ENCODE data around the gene WHRN. TPM values are rescaled to one million over a fixed set of nuclear protein-coding genes. Genes with fewer than 3 reads are reported as not detected.

Gene WHRN
- total RNA-seq, 1 donor from 2014 or later = 9.1 TPM

DNA sequence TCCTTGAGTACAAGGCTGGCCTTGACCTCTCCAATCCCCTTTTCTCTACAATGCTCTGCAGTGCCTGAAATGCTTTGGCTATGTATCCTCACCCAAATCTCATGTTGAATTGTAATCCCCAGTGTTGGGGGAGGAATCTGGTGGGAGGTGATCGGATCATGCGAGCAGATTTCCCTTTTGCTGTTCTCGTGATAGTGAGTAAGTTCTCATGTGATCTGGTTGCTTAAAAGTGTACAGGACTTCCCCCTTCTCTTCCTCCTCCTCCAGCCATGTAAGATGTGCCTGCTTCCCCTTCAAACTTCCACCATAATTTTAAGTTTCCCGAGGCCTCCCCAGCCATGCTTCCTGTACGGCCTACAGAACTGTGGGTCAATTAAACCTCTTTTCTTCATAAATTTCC is 89.0 kb downstream of the WHRN start:
- no peaks in the 10 kb centered on the region for H3K27me3 ChIP-seq
- intact Hi-C loops (cut with DNase I) = loop anchor here (10.0 kb wide), 1 partner anchor 599 kb away; no protein-coding TSS in a partner anchor
- H3K4me3 ChIP-seq = no peak overlapping the region
- H3K27ac ChIP-seq = no peak overlapping the region
- H3K9me3 ChIP-seq = no peaks in the 10 kb centered on the region
- peaks cover 14% of the 10 kb centered on the region for H3K4me1 ChIP-seq
- no peaks in the 10 kb centered on the region for H3K36me3 ChIP-seq
- no peak for DNase-seq (ENCODE audit: extremely low spot score in 2 of 2)
- no peak for TF ChIP-seq POLR2AphosphoS5 (IDR thresholded peaks at IDR 0.05; ENCODE audit: insufficient read depth in 1 of 2, low read depth in 1 of 2)
- no peak for TF ChIP-seq POLR2A (IDR thresholded peaks at IDR 0.05)
- TF ChIP-seq, protein P1, sequence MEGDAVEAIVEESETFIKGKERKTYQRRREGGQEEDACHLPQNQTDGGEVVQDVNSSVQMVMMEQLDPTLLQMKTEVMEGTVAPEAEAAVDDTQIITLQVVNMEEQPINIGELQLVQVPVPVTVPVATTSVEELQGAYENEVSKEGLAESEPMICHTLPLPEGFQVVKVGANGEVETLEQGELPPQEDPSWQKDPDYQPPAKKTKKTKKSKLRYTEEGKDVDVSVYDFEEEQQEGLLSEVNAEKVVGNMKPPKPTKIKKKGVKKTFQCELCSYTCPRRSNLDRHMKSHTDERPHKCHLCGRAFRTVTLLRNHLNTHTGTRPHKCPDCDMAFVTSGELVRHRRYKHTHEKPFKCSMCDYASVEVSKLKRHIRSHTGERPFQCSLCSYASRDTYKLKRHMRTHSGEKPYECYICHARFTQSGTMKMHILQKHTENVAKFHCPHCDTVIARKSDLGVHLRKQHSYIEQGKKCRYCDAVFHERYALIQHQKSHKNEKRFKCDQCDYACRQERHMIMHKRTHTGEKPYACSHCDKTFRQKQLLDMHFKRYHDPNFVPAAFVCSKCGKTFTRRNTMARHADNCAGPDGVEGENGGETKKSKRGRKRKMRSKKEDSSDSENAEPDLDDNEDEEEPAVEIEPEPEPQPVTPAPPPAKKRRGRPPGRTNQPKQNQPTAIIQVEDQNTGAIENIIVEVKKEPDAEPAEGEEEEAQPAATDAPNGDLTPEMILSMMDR (IDR thresholded peaks at IDR 0.05) = no peak

DNA sequence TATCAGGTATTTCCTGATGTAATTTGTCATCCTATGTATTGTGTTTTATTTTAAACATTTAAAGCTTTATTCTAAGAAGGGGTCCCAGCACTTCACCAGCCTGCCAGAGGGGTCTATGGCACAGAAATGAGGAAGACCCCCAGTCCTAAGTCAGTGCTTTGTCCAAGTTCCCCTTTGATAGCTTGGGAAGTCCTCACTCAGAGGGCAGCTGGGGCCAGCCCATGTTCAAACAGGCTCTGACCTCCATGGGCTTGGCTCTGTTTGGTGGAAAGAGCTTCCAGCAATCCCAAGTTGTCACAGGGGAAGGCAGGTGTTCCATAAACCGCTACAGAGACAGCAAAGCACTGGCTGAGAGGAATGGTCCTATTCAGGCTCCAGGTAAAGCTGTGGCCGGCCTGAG is 90.9 kb downstream of the WHRN start:
- H3K4me1 ChIP-seq = peaks cover 14% of the 10 kb centered on the region
- intact Hi-C loops (cut with DNase I) = loop anchor here (10.0 kb wide), 1 partner anchor 600 kb away; no protein-coding TSS in a partner anchor

DNA sequence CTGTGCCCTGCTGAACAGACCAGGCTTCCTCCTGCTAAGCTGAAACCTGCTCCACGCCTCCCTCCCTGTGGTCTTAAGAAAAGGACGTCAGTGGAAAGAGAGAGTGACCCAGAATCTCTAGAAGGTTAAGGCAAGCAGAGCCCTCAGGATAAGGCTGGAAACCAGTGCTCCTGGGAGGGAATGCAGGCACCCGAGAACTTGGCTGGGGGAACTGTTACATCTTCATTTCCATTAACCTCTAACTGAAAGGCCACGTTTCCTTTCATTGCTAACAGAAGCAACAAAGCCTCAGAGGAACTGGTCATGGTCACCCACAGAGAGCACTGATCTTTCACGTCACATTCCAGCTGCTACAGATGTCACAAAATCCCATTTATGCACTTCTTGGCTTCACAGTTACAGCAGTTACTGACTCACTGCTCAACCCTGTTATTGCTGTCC is 91.4 kb downstream of the WHRN start:
- TF ChIP-seq, protein P1 (IDR thresholded peaks at IDR 0.05) = no peak
- TF ChIP-seq POLR2AphosphoS5 (IDR thresholded peaks at IDR 0.05; ENCODE audit: insufficient read depth in 1 of 2, low read depth in 1 of 2) (no peak), POLR2A (IDR thresholded peaks at IDR 0.05) (no peak)
- Histone ChIP-seq H3K36me3 (no peaks in the 10 kb centered on the region), H3K9me3 (no peaks in the 10 kb centered on the region), H3K27ac (no peak overlapping the region), H3K4me3 (no peak overlapping the region), H3K4me1 (peaks cover 14% of the 10 kb centered on the region), H3K27me3 (no peaks in the 10 kb centered on the region)
- no peak for DNase-seq (ENCODE audit: extremely low spot score in 2 of 2)
- intact Hi-C loops (cut with DNase I) = loop anchor here (10.0 kb wide), 1 partner anchor 601 kb away; no protein-coding TSS in a partner anchor

More for the DNA sequence above, 90.9 kb downstream of the WHRN start:
- no peak for DNase-seq (ENCODE audit: extremely low spot score in 2 of 2)
- Histone ChIP-seq H3K27ac (no peak overlapping the region), H3K27me3 (no peaks in the 10 kb centered on the region), H3K4me3 (no peak overlapping the region), H3K36me3 (no peaks in the 10 kb centered on the region), H3K9me3 (no peaks in the 10 kb centered on the region)
- no peak for TF ChIP-seq POLR2A (IDR thresholded peaks at IDR 0.05)
- TF ChIP-seq POLR2AphosphoS5 (IDR thresholded peaks at IDR 0.05; ENCODE audit: insufficient read depth in 1 of 2, low read depth in 1 of 2) = no peak
- TF ChIP-seq, protein P1 (IDR thresholded peaks at IDR 0.05) = no peak

DNA sequence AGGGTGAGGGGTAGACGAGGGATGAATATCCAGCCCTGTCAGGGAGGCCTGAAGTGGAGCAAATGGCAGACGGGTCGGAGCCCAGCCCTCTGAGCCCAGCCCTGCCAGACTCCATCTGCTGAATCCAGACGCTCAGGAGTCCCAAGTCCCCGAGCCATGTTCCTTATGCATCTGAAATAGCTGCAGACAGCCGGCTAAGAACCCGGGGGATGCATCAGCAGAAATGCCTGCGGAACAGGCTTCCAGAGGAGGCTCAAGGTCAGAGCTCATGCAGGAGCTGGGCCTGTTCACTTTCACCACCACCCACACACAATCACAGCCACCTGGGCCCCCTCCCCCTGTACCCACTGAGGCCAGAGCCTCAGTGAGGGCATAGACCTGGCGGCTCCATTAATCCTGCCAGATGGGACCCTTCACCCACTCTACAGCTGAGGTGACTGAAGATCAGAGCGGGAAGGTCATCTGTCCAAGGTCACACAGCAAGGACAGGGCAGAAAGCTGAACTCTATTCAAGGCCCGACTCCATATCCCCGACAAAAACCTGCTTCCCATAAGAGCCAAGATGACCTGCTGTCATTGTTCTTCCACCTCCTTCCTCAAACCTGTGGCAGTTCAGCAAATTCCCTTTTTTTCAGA is 93.1 kb downstream of the WHRN start:
- no peak overlapping the region for H3K4me3 ChIP-seq
- H3K27ac ChIP-seq = no peak overlapping the region
- H3K27me3 ChIP-seq = no peaks in the 10 kb centered on the region
- DNase-seq (ENCODE audit: extremely low spot score in 2 of 2) = no peak
- H3K36me3 ChIP-seq = no peaks in the 10 kb centered on the region
- TF ChIP-seq, protein P1 (IDR thresholded peaks at IDR 0.05) = no peak
- TF ChIP-seq POLR2A (IDR thresholded peaks at IDR 0.05) = no peak
- no peak for TF ChIP-seq POLR2AphosphoS5 (IDR thresholded peaks at IDR 0.05; ENCODE audit: insufficient read depth in 1 of 2, low read depth in 1 of 2)
- peaks cover 14% of the 10 kb centered on the region for H3K4me1 ChIP-seq
- no peaks in the 10 kb centered on the region for H3K9me3 ChIP-seq
- intact Hi-C loops (cut with DNase I) = loop anchor here (10.0 kb wide), 1 partner anchor 603 kb away; no protein-coding TSS in a partner anchor

DNA sequence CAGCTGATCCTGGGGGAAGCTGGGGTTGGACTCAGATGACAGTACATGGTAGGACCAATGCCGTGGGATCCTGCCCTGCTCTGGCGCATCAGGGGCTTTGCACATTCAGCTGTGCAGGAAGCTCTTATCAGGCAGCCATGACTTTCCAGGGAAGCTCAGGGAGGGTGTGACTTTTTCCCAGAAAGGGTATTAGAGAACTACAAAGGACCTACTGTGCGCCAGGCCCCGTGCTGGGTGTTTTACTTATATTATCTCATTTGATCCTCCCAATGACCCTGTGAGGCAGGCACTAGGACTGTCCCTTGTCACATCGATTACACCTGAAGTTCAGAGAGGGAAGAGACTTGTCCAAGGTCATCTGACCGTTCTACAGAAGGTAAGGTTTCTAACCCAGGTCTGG is 93.8 kb downstream of the WHRN start:
- Histone ChIP-seq H3K27ac (no peak overlapping the region), H3K36me3 (no peaks in the 10 kb centered on the region), H3K4me1 (peaks cover 14% of the 10 kb centered on the region), H3K4me3 (no peak overlapping the region), H3K9me3 (no peaks in the 10 kb centered on the region), H3K27me3 (no peaks in the 10 kb centered on the region)
- no peak for DNase-seq (ENCODE audit: extremely low spot score in 2 of 2)
- intact Hi-C loops (cut with DNase I) = loop anchor here (10.0 kb wide), 1 partner anchor 603 kb away; no protein-coding TSS in a partner anchor
- no peak for TF ChIP-seq POLR2A (IDR thresholded peaks at IDR 0.05)
- TF ChIP-seq POLR2AphosphoS5 (IDR thresholded peaks at IDR 0.05; ENCODE audit: insufficient read depth in 1 of 2, low read depth in 1 of 2) = no peak
- TF ChIP-seq, protein P1 (IDR thresholded peaks at IDR 0.05) = no peak
